ENCODE data around the gene PLEKHN1.
"Not testable (repeated sequence)": the region's sequence is repeated elsewhere in the genome, so short reads cannot be mapped to it uniquely, and the experiment has no call there.

Gene PLEKHN1

DNA sequence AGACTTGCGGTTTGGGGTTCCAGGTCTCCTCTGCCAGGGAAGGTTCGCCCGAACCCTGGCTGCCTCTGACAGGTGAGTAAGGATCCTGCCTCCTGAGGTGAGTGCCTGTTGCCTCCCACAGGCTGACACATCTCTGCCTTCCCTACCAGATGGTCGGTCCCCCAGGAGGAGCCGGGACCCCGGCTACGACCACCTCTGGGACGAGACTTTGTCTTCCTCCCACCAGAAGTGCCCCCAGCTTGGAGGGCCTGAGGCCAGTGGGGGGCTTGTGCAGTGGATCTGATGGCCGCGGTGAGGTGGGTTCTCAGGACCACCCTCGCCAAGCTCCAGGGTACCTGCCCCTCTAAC, 8.0 kb downstream of the PLEKHN1 start:
- DNase-seq (ENCODE audit: low spot score): no peak

DNA sequence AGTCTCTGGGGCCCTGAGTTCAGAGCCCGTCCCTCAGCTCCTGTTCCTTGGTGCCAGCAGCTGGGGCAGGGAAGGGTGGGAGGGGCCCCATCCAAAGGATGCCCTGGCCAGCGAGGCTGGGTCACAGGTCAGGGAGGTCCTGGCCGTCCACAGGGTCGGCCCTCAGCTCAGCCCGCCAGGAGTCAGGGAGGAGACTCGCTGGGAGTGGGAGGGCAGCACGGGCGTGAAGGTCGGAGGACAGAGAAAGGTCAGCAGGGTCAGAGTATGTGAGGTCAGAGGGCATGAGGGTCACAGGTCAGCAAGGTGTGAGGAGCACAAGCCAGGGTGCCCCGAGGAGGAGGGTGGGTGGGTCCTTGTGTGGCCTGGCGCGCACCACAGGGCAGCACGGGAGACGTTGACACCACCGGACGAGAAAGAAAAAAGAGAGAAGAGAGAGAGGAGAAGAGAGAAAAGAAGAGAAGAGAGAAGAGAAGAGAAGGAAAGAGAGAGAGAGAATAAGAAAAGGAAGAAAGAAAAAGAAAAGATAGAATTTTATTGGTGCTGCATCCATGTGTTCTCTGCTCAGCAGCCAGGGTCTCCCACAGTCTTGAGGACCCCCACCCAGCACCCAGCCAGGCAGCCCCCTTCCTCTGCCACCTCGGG, 8.5 kb downstream of the PLEKHN1 start:
- DNase-seq (ENCODE audit: low spot score): no peak

DNA sequence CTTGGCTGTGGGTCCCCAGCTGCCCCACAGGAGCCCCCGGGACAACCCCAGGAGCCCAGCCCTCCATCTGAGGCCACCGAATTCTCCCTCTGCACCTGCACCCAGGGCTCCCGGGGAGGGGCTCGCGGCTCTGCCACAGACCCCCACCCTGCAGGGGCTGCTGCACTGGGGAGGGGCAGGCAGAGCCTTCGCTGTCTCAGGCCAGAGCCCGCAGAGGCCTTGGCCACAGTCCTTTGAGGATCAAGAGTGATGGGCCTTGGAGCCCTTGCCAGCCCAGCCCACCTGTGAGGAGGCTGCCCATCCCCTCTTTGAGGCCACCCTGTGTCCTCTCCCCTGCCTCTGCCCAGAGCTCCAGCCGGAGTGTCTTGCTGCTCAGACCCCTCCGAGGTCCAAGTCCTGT, 9.1 kb downstream of the PLEKHN1 start:
- no peak for DNase-seq (ENCODE audit: low spot score)

DNA sequence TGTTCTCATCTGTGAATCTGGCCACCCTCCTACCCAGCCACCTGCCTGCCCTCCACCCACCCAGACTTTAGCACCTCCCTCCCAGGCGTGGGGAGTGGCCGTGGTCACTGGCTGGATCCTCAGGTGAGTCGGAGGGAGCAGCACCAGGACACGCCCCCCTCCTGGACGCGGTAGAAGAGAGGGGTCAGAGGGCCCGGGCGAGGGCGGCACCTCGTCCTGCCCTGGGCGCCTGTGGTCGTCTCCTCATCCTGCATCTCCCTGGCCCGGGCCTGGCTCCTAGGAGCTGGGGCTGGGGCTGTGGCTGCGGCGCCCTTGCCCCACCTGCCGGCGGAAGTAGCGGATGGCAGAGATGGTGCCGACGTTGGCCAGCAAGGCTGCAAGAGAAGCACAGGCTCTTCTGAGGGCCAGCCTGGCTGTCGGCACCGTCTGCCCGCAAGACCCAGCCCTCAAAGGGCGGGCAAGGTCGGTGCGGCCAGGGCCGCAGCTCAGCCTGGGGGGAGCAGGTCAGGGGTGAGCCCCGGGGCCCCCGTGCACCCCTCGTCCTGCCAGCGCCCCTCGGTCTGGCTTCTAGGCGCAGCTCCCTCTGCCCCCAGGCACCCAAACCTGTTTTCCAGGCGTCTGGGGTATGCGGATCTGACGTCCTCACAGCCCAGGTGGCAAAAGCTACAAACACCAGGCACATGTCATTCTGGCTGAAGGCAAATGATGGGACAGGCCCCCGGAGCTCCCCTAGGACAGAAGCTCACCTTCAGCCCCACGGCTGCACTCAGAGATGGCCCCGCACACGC, 9.8 kb downstream of the PLEKHN1 start:
- no peak for DNase-seq (ENCODE audit: low spot score)

DNA sequence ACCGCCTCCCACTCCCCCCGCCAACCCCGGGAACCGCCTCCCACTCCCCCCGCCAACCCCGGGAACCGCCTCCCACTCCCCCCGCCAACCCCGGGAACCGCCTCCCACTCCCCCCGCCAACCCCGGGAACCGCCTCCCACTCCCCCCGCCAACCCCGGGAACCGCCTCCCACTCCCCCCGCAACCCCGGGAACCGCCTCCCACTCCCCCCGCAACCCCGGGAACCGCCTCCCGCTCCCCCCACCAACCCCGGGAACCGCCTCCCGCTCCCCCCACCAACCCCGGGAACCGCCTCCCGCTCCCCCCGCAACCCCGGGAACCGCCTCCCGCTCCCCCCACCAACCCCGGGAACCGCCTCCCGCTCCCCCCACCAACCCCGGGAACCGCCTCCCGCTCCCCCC, 10.5 kb downstream of the PLEKHN1 start:
- not testable (repeated sequence) for DNase-seq (ENCODE audit: low spot score)

DNA sequence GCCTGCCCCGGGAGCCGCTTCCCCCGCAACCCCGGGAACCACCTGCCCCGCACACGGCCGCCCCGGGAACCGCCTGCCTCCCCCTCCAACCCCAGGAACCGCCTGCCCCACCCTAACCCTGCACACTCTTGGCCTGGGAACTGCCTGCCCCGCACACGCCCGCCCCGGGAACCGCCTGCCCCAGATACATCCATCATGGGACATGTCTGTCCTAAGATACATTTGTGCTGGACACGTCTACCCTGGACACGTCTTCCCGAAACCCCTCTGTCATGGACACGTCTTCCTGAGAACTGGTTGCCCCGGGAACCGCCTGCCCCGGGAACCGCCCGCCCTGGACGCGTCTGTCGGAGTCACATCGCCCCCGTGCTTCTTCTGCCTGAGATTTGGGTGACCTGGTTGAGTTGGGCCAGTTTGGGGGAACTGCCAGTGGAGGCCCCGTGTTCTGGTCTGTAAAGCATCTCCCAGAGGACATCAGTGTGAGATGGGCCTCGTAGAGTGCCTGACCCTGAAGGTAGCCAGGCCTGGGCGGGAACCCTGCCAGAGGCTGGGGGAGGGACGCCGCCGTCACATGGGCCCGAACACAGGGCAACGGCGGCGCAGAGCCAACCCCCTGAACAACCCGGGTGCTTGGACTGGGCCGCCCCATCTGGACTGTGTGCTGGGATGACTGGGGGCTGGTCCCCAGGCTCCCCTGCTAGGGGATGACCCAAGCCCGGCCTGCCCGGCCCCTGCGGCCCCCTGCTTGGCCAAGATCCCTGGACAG, 12.0 kb downstream of the PLEKHN1 start:
- no peak for DNase-seq (ENCODE audit: low spot score)

DNA sequence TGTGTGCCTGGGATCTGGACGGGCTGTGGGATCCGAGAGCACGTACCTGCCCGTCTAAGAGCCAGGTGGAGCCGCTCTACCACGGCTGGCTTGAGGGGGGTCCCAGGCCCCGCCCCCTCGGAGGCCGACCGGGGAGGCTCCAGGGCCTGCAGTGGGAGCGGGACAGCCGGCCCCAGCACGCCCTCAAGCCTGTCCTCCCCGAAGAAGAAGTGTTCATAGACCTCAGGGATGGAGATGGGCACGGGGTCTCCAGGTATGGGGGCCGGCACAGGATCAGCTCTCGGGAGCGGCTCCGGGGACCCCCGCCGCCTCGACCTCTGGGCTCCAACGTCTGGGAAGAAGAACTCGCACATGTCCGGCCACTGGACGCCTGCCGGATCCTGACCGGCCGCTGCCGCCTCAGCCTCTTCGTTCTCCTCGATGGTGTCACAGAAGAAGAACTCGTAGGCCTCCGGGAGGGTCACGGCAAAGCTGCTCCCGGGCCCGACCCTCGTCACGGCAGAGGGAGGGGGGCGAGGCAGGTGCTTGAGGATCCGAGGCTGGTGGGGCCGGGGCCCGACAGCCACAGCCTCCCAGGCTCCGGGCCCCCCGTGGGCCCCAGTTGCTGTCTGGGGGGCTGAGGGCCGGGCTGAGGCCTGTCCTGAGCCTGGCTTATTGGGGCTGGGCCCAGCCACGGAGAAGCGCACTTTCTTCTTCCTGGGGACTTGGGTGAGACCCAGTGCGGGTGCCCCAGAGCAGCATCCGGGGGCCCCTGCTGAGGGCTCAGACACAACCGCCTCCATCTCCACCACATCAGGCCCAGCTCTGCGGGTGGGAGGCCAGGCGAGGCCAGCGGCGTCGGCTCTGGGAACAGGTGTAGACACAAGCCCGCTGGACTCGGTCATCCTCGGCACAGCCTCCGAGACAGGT, 12.8 kb downstream of the PLEKHN1 start:
- no peak for DNase-seq (ENCODE audit: low spot score)

DNA sequence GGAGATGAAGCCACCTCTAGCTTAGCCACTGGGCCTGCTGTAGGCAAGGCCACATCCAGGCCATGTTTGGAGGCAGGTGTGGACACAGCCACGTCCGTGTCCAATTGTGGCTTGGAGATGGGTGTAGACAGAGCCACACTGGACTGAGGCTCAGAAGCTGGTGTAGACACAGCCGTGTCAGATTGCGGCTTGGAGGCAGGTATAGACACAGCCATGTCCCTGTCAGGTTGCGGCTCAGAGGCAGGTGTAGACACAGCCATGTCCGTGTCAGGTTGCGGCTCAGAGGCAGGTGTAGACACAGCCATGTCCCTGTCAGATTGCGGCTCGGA, 13.4 kb downstream of the PLEKHN1 start:
- no peak for DNase-seq (ENCODE audit: low spot score)

DNA sequence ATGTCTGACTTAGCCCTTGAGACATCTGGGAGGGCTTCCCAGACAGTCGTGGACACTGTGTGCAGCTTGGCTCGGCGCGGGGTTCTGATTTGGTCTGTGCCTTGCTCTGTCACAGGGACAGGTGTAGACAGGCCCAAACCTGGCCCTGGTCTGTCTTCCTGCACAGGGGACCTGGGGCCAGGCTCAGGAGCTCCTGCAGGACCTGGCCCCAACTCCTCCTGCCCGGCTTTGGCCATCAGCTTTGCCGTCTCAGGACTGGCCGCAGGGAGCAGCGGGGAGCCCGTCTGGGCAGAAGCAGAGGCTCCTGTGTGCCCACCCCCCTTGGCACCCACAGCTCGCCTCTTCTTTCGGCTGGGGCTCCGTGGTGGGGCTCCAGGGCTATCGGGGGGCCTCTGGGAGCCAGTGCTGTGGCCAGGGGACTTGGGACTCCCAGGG, 13.9 kb downstream of the PLEKHN1 start:
- DNase-seq (ENCODE audit: low spot score): no peak

DNA sequence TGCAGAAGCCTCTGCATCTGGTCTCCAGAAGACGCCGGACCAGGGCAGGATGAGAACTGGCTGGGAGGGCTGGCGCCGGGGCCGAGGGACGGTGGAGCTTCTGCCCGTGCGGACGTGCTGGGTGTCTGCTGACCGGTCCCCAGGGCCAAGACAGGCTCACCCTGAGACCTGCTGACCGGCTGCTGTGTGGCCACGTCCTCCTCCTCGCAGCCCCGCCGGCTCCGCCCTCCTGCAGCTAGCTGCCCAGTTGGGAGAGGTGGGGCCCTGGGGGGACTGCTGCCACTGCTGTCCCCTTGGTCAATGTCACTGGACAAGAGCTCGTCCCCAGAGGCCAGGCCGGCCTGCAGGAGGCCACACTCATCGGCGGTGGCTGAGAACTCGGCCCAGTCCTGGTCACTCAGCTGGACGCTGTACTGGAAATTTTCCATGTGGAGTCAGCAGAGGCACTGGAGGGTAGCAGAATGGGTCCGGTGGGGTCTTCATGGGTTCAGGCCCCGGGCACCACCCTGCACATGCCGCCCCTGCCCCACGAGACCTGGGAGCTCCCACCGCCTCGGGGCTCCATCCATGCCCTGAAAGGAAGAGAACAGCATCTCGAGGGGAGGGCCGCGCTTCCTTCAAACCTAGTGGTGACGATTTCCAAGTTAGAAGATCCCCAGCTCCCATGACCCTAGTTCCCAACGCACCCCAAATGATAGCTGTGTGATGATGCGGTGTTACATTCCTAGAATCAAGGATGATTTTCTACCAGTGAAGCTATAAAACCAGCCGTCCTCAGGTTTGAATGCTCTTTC, 14.5 kb downstream of the PLEKHN1 start:
- DNase-seq (ENCODE audit: low spot score): no peak

DNA sequence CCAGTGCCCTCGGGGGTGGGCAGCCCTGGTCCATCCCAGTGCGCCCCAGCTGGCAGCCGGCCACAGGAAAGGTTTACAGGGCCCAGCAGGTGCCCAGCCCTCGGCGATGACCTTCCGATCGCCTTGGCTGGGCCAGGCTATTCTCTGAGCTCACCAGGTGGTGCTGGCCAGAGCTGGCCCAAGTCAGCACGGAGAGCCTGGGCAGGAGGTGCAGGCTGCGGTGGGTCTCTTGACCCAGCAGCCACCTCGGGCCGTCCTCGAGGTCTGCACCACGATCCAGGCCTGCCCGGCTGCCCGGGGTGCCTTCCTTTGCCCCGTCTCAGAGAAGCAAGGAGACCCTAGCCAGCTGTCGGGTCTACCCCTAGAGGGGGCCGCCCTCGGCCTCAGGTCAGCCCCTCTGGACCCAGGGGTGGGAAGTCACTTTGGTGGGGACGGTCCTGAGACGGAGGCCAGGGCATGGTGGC, 15.2 kb downstream of the PLEKHN1 start:
- DNase-seq (ENCODE audit: low spot score): no peak

DNA sequence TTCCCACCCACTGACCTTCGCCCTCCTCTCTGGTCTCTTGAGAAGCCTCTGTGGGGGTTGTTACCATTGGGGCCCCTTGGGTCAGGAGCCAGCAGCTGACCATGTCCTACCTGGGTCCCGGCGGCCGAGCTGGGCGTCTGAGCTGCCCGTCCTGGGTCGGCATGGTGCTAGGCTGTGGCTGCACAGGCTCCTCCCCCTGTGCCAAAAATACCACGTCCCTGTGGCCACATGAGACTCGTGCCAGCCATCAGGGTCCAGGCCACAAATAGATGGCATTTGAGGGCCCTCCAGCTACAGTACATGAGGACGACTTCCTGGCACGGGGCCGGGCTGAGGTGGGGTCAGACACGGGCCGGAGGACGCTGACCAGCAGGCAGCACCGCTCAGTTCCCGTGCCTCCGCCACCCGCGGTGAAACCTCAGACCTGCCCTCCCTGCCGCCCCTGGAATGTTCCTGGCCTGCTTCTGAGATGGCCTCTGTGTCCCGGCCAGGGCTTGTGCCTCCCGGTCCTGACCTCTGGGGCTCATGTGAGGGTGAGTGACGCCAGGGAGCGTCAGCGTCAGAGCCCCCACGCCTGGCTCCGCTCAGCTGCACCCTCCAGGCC, 15.8 kb downstream of the PLEKHN1 start, which contains the start of gene PERM1:
PERM1 (minus strand) TSS at position 139 of the 604 bp plus-strand sequence. CDS start 1,064 bp downstream, outside the sequence.
- no peak for DNase-seq (ENCODE audit: low spot score)

DNA sequence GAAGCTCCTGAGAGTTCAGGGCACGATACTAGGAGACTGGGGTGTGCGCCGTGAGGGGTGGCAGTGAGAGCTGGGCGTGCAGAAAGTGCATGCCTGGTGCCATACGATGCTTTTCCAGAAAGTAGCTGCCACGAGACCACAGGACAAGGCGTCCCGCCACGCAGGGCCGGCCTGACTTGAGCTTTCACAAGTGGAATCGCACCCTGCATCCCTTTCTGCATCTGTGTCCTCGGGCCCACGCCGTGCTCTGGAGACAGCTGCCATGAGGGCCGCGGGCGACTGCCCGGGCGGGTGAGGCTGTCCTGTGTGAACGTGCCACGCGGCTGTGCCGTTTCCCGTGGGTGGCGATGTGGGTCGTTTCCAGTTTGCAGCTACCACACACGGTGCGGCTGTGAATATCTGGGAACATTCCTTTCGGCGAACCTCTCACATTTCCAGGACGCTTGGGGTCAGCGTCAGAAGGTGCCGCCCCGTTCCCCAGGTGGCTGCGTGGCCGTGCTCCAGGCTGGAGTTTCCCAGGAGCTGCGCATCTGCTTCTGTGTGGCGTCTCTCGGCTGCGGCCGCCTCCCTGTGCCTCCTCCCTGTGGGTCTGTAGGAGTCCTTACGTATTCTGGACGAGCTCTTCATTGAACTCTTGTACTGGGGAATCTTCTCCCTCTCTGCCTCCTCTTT, 16.6 kb downstream of the PLEKHN1 start:
- DNase-seq (ENCODE audit: low spot score): no peak

DNA sequence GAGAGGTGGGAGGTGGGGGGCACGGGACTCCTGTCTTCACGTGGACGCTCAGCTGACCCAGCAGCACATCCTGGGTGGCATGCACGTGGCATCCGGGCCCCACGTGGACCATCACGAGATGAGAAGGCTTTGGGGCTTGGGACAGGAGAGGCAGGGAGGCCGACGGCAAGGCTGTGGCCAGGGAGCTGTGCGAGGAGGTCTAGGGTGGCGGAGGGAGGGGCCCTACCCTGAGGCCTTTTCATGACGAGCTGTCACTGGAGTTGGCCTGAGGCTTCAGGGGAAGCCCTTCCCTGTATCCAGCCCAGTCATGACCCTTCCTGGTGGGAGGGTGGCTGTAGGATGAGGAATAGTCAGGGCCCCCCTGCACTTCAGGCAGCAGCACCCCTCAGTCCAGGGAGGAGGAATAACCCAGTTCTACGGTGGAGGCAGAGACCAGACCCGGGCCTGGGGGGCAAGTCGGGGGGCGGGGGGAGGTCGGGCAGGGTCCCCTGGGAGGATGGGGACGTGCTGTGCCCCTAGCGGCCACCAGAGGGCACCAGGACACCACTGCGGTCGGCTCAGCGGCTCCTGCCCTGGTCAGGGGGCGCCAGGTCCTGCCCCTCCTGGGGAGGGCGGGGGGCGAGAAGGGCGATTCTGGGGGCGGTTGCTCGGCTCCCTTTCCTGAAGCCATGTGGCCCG, 17.7 kb downstream of the PLEKHN1 start:
- DNase-seq (ENCODE audit: low spot score): no peak

DNA sequence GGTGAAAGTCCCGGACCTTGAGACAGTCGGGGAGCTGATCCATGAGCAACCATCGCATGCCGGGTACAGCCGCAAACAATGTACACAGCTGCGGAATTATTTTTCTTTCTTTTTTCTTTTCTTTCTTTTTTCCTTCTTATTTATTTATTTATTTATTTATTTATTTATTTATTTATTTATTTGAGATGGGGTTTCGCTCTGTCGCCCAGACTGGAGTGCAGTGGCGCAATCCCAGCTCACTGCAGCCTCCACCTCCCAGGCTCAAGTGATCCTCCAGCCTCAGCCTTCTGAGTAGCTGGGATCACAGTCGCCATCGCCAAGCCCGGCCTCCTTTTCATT, 18.2 kb downstream of the PLEKHN1 start:
- DNase-seq (ENCODE audit: low spot score): no peak

DNA sequence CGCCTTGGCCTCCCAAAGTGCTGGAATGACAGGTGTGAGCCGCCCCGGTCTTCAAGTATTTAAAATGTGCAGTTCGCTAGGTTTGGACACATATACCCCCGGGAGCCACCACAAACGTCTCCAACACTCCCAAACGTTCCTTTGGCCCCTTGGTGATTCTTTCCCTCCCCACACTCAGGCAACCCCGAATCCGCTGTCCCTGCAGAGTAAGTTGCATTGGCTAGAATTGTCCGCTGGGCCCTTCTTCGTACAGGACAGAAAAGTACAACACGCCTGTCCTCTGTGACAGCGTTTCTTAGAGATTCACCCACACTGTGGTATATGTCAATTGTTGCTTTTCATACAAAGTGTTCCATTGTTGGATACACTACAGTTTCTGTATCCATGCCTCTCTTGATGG, 18.8 kb downstream of the PLEKHN1 start:
- no peak for DNase-seq (ENCODE audit: low spot score)

DNA sequence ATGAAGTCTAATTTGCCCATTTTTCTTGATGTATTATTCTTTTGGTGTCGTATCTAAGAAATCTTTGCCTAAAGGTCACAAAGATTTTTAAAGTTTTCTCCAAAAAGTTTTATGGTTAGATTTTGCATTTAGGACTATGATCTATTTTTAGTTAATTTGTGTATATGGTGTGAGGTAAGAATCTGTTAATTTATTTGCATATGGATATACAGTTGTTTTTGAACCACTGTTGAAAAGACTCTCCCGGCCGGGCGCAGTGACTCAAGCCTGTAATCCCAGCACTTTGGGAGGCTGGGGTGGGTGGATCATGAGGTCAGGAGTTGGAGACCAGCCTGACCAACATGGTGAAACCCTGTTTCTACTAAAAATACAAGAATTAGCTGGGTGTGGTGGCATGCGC, 21.8 kb downstream of the PLEKHN1 start:
- DNase-seq (ENCODE audit: low spot score): not testable (repeated sequence)

DNA sequence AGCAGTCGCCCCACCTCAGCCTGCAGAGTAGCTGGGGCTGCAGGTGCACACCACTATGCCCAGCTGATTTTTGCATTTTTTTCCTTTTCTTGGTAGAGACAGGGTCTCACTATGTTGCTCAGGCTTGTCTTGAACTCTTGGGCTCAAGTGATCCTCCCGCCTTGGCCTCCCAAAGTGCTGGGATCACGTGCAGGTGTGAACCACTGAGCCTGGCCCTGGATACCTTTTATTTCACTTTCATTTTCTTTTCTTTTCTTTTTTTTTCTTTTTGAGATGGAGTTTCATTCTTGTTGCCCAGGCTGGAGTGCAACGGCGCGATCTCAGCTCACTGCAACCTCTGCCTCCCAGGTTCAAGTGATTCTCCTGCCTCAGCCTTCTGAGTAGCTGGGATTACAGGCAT, 25.0 kb downstream of the PLEKHN1 start:
- DNase-seq (ENCODE audit: low spot score): not testable (repeated sequence)

DNA sequence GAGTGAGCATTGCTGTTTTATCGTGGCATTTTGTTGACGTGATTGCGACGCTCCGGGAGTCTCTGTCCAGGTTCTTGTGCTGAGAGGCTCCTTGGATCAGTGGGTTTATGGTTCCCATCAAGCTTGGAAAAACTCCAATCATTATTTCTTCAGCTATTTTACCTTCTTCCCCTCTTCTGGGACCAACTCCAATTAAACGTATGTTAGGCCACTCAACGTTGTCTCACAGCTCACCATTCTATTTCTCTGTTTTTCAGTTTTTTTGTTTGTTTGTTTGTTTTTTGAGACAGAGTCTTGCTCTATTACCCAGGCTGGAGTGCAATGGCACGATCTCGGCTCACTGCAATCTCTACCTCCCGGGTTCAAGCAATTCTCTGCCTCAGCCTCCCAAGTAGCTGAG, 25.6 kb downstream of the PLEKHN1 start:
- no peak for DNase-seq (ENCODE audit: low spot score)

DNA sequence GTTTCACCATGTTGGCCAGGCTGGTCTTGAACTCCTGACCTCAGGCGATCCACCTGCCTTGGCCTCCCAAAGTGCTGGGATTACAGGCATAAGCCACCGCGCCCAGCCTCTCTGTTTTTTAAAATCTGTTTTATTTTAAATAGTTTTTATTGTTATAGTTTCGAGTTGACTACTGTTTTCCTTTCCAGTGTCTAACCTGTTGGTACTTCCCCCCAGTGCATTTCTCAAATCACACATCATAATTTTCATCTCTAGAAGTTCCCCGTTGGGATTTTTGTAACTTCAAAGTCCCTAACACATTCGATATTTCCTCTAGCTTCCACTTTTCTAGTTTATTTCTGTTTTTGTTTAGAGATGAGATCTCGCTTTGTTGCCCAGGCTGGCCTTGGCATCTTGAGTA, 26.1 kb downstream of the PLEKHN1 start:
- no peak for DNase-seq (ENCODE audit: low spot score)

Measured in left forelimb (tissue), 1 donor.